Suprapubic skin (tissue), 4 donors: Measurements from ENCODE around the gene COL8A2. TPM values are rescaled to one million over a fixed set of nuclear protein-coding genes. Genes with fewer than 3 reads are reported as not detected.

Experiments
- DNase-seq, 2 donors: peaks; one replicate each; pipeline ENCODE4 v3.0.0-alpha.2; 2019; ENCODE audit warnings: low spot score in 2 of 2
- H3K27ac ChIP-seq: fragments of 200-600 bp; sonication (generic); one replicate; pipeline ENCODE4 v1.5.1; 2019
- H3K27me3 ChIP-seq: fragments of 200-600 bp; sonication (generic); one replicate; pipeline ENCODE4 v1.5.1; 2019
- H3K36me3 ChIP-seq: fragments of 200-600 bp; sonication (generic); one replicate; pipeline ENCODE4 v1.5.1; 2019
- H3K4me1 ChIP-seq: fragments of 200-600 bp; sonication (generic); one replicate; pipeline ENCODE4 v1.5.1; 2019
- H3K4me3 ChIP-seq: fragments of 200-600 bp; sonication (generic); one replicate; pipeline ENCODE4 v1.5.1; 2019; ENCODE audit warnings: mild to moderate bottlenecking
- H3K9me3 ChIP-seq: fragments of 200-600 bp; sonication (generic); one replicate; pipeline ENCODE4 v1.5.1; 2019
- EP300 ChIP-seq: sonication (generic); formaldehyde crosslinking; IDR thresholded peaks from one replicate; pipeline ENCODE4 v1.6.1; 2017; ENCODE audit warnings: antibody characterized with exemption
- POLR2A ChIP-seq, 2 donors: fragments of 450-650 bp; IDR thresholded peaks; one replicate each; pipeline ENCODE4 v1.6.1; 2017; ENCODE audit warnings: antibody characterized with exemption in 2 of 2, mild to moderate bottlenecking in 2 of 2, moderate library complexity in 2 of 2
- POLR2AphosphoS5 ChIP-seq, 3 donors: sonication (generic); formaldehyde crosslinking; IDR thresholded peaks; one replicate each; pipeline ENCODE4 v1.6.1; 2017; ENCODE audit warnings: antibody characterized with exemption in 3 of 3
- WGBS: methylation state at CpG from one replicate; pipeline ENCODE4 v1.1.5; 2018; 5-methylcytosine and 5-hydroxymethylcytosine counted together
- total RNA-seq, 4 donors: library from RNA; depleted of rRNA; stranded (reverse); fragments of >200 nt; gene quantifications; one replicate each; pipeline ENCODE4 v1.1.0, GENCODE V29; 2016
- TF ChIP-seq, protein P1 (sequence below), 2 donors: fragments of 200-600 bp in 1 of 2; fragments of 450-650 bp in 1 of 2; sonication (generic) in 1 of 2; IDR thresholded peaks; one replicate each; pipeline ENCODE4 v1.5.1; 2016 to 2019; ENCODE audit warnings: antibody characterized with exemption in 2 of 2, mild to moderate bottlenecking in 1 of 2, moderate library complexity in 1 of 2

COL8A2 gene
- total RNA-seq, 4 donors from 2014 or later = 4.9 to 5.6 (median 5.2) TPM

DNA sequence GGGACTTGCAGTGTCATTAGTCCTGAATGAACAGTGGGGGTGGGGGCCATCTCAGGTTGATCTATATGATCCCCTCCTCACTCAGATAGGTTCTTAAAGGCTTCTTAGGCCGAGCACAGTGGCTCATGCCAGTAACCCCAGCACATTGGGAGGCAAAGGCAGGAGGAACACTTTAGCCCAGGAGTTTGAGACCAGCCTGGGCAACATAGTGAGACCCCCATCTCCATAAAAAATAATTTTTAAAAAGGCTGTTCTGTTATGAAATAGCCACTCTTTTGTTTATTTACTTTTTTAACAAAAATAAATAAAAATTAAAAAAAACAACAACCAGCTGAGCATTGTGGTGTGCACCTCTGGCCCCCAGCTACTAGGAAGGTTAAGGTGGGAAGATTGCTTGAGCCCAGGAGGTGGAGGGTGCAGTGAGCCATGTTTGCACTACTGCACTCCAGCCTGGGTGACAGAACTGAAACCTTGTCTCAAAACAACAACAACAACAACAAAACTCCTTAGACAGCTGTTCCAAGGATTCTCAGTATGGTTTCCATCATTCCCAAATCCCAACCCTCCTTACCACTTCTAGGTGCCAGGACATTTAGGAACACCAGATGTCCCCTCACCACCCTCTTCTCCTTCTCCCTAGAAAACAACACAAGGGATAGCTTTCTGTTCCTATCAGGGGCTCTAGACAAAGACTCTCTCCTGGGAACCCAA is 26.3 kb upstream of the COL8A2 start:
- 10% methylated on average over 1 of the region's 1 CpG for WGBS
- Histone ChIP-seq H3K36me3 (no peaks in the 10 kb centered on the region), H3K4me1 (peaks cover 57% of the 10 kb centered on the region), H3K4me3 (peak overlapping the region; percentile 21), H3K27me3 (no peaks in the 10 kb centered on the region), H3K27ac (peak overlapping the region; percentile 97), H3K9me3 (no peaks in the 10 kb centered on the region)
- no peak for DNase-seq
- TF ChIP-seq POLR2AphosphoS5 (IDR thresholded peaks at IDR 0.05) (no peak), POLR2A (IDR thresholded peaks at IDR 0.05) (no peak), EP300 (no peak)
- TF ChIP-seq, protein P1, sequence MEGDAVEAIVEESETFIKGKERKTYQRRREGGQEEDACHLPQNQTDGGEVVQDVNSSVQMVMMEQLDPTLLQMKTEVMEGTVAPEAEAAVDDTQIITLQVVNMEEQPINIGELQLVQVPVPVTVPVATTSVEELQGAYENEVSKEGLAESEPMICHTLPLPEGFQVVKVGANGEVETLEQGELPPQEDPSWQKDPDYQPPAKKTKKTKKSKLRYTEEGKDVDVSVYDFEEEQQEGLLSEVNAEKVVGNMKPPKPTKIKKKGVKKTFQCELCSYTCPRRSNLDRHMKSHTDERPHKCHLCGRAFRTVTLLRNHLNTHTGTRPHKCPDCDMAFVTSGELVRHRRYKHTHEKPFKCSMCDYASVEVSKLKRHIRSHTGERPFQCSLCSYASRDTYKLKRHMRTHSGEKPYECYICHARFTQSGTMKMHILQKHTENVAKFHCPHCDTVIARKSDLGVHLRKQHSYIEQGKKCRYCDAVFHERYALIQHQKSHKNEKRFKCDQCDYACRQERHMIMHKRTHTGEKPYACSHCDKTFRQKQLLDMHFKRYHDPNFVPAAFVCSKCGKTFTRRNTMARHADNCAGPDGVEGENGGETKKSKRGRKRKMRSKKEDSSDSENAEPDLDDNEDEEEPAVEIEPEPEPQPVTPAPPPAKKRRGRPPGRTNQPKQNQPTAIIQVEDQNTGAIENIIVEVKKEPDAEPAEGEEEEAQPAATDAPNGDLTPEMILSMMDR (IDR thresholded peaks at IDR 0.05) = no peak

DNA sequence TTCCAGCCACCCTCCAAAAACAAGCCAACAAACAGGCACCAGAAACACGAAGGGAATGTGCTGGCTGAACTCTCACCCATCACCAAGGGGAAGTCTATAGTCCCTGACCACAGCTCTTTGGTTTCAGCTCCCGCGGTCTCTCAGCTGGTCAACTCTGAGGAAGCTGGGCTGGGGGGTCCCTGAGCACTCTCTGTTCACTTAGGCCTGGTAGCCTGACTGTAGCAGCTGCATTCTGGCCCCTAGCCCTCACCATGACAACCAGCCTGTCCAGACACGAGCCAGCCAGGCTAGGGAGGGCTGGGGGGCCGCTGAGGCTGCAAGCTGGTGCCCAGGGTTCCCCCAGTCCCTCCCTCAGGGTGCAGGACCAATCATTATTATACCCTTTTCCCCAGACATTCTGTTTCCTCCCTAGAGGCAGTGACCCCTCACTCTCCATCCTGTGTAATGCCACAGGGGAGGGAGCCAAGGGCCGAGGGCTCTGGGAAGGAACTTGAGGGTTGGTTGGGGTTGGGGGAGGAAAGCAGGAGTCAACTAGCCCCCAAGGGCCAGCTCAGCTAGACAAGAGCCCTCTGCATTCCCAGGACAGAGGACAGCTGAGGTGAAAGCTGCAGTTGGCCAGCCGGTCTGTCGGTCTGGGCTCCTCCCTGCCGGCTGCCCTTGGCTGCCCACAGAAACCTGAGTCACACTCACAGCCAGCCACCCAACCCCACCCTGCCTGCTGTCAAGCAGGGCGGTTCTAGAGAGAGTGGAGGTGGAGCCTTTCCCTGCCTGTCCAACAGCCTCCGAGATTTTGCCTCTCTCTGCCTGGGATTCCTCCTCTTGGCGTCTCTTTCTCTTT is 25.5 kb upstream of the COL8A2 start:
- Histone ChIP-seq H3K27me3 (no peaks in the 10 kb centered on the region), H3K9me3 (no peaks in the 10 kb centered on the region), H3K36me3 (no peaks in the 10 kb centered on the region), H3K4me1 (peaks cover 57% of the 10 kb centered on the region), H3K27ac (peak overlapping the region; percentile 97), H3K4me3 (peak overlapping the region; percentile 21)
- no peak for TF ChIP-seq EP300
- peak in 1 of 3 donors; percentile 79 for TF ChIP-seq POLR2AphosphoS5 (IDR thresholded peaks at IDR 0.05)
- TF ChIP-seq, protein P1 (IDR thresholded peaks at IDR 0.05) = no peak
- peak in 1 of 2 donors; percentile 27 for TF ChIP-seq POLR2A (IDR thresholded peaks at IDR 0.05)
- WGBS = 10% methylated on average over 7 of the region's 12 CpGs
- peak; percentile 95 to 97 for DNase-seq

DNA sequence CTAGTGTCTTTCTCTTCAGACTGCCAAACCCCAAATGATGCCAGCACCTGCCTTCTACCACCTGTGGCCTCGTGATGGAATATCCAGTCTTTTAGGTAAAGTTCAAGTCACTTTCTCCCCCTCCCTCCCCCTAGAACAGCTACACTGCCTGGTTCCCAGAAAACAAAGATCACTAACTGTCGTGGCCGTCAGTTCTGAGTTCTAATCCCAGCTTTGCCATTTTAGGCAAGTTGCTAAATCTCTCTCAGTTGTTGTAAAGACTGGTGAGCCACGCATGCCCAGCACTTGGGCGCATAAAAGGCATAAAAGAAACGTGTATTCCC is 24.9 kb upstream of the COL8A2 start:
- no peak for TF ChIP-seq EP300
- TF ChIP-seq POLR2AphosphoS5 (IDR thresholded peaks at IDR 0.05) = peak in 1 of 3 donors; percentile 44
- Histone ChIP-seq H3K4me3 (peak overlapping the region; percentile 74), H3K27ac (peak overlapping the region; percentile 97), H3K27me3 (no peaks in the 10 kb centered on the region), H3K9me3 (no peaks in the 10 kb centered on the region), H3K36me3 (no peaks in the 10 kb centered on the region), H3K4me1 (peaks cover 52% of the 10 kb centered on the region)
- DNase-seq = no peak
- WGBS = 10% methylated on average over 6 of the region's 6 CpGs

DNA sequence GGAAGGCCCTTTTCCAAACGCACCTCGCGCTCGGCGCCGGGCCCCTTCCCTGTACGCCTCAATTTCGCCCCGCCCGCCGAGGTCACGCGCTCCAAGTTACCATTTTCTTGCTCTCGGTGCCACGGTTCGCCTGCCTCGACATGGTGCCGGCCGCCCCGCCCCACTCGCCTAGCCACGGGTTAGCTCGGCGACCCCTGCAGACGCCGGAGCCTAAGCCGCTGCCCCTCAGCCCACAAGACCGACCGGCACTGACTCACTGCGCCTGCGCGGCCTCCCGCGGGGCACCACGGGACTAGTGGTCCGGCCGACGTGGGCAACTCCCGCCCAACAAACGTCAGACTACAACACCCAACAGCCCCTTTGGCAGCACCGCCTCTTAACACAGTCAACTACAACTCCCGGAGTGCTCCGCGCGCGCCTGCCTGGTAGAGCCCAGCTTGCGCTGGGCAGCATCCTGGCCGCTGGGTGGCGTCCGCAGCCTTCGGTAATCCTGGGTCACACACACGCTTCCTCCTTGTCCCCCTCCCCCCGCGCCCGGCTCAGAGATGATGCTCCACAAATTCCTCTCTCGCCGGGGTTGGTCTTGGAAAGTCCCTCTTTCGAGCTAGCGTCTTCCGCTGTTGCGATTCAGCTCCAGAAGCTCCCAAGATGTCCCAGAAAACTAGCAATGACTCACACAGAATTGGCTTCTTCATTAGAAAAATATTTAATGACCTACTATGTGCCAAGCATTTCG is 24.4 kb upstream of the COL8A2 start, which contains the start of gene TRAPPC3:
TRAPPC3 (minus strand) TSS at position 250 of the 736 bp plus-strand sequence; CDS start at position 142, 108 bp downstream.
- Histone ChIP-seq H3K27me3 (no peaks in the 10 kb centered on the region), H3K36me3 (no peaks in the 10 kb centered on the region), H3K4me3 (peak within 1 kb of the TSS; percentile 74), H3K4me1 (peaks cover 51% of the 10 kb centered on the region), H3K9me3 (no peaks in the 10 kb centered on the region), H3K27ac (peak within 1 kb of the TSS; percentile 97)
- TF ChIP-seq, protein P1 (IDR thresholded peaks at IDR 0.05) = peak; percentile 97 to 98
- TF ChIP-seq EP300 (no peak), POLR2AphosphoS5 (IDR thresholded peaks at IDR 0.05) (peak; percentile 55 to 61 (median 59)), POLR2A (IDR thresholded peaks at IDR 0.05) (peak; percentile 81 to 83)
- peak; percentile 100 for DNase-seq
- under 1% methylated on average over 26 of the region's 62 CpGs for WGBS

DNA sequence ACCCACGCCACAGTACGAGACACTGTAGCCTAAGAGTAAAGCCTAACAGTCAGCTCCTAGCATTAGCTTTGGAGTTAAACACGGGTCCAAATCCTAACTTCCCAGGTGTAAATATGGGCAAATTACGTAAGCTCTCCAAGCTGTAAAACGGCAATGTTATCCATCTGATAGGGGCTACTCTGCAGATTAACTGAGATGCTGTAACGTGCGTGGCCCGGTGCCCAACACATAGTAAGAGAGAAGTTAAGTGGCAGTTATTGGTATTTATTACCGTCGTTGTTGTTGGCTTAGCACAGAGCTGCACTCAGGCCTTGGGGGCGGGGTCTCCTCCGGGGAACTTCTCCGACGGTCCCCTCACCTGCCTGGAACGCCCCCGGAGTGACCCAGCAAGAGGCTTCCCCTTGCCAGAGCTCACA is 23.8 kb upstream of the COL8A2 start:
- Histone ChIP-seq H3K4me3 (peak overlapping the region; percentile 74), H3K9me3 (no peaks in the 10 kb centered on the region), H3K27me3 (no peaks in the 10 kb centered on the region), H3K27ac (peak overlapping the region; percentile 97), H3K4me1 (peaks cover 53% of the 10 kb centered on the region), H3K36me3 (no peaks in the 10 kb centered on the region)
- TF ChIP-seq POLR2A (IDR thresholded peaks at IDR 0.05) (no peak), EP300 (no peak), POLR2AphosphoS5 (IDR thresholded peaks at IDR 0.05) (no peak)
- TF ChIP-seq, protein P1 (IDR thresholded peaks at IDR 0.05) = no peak
- no peak for DNase-seq
- WGBS = under 1% methylated on average over 14 of the region's 16 CpGs
